ENCODE results near the gene FOXP4.

The FOXP4 gene

GRCh38 chr6:41640426-41640825 lies 94.2 kb downstream of the FOXP4 start:
- in situ Hi-C loops (cut with MboI; ENCODE audit: low sequenced_read_pairs), result no loop called here

- in situ Hi-C loops (cut with MboI; ENCODE audit: low sequenced_read_pairs), result no loop called here
These were observed 95.3 kb downstream of the FOXP4 start for GRCh38 chr6:41641352-41641925.

GRCh38 chr6:41642090-41642959 lies 96.1 kb downstream of the FOXP4 start:
- in situ Hi-C loops (cut with MboI; ENCODE audit: low sequenced_read_pairs), result no loop called here

GRCh38 chr6:41642960-41643898 lies 97.0 kb downstream of the FOXP4 start:
- in situ Hi-C loops (cut with MboI; ENCODE audit: low sequenced_read_pairs), result no loop called here

- in situ Hi-C loops (cut with MboI; ENCODE audit: low sequenced_read_pairs), result no loop called here
These were observed 97.7 kb downstream of the FOXP4 start for GRCh38 chr6:41643899-41644269.

GRCh38 chr6:41644297-41644879 lies 98.2 kb downstream of the FOXP4 start:
- in situ Hi-C loops (cut with MboI; ENCODE audit: low sequenced_read_pairs), result no loop called here

GRCh38 chr6:41645007-41645618 lies 98.9 kb downstream of the FOXP4 start:
- in situ Hi-C loops (cut with MboI; ENCODE audit: low sequenced_read_pairs), result no loop called here

- in situ Hi-C loops (cut with MboI; ENCODE audit: low sequenced_read_pairs), result no loop called here
These were observed 100.0 kb downstream of the FOXP4 start for GRCh38 chr6:41646026-41646795.

- in situ Hi-C loops (cut with MboI; ENCODE audit: low sequenced_read_pairs), result no loop called here
These were observed 100.9 kb downstream of the FOXP4 start for GRCh38 chr6:41647061-41647511.

GRCh38 chr6:41648070-41648585 lies 101.9 kb downstream of the FOXP4 start:
- in situ Hi-C loops (cut with MboI; ENCODE audit: low sequenced_read_pairs), result no loop called here

- in situ Hi-C loops (cut with MboI; ENCODE audit: low sequenced_read_pairs), result no loop called here
These were observed 102.7 kb downstream of the FOXP4 start for GRCh38 chr6:41648921-41649320.

GRCh38 chr6:41649596-41649995 lies 103.4 kb downstream of the FOXP4 start:
- in situ Hi-C loops (cut with MboI; ENCODE audit: low sequenced_read_pairs), result no loop called here

- in situ Hi-C loops (cut with MboI; ENCODE audit: low sequenced_read_pairs), result no loop called here
These were observed 103.9 kb downstream of the FOXP4 start for GRCh38 chr6:41650120-41650519.

GRCh38 chr6:41651246-41651961 lies 105.2 kb downstream of the FOXP4 start:
- in situ Hi-C loops (cut with MboI; ENCODE audit: low sequenced_read_pairs), result no loop called here

Measured in HL-60/S4 treated with retinoic acid at 250 ng/mL for 4 days and 3 days (cell line).